ENCODE data around the gene ZNF14.

DNA sequence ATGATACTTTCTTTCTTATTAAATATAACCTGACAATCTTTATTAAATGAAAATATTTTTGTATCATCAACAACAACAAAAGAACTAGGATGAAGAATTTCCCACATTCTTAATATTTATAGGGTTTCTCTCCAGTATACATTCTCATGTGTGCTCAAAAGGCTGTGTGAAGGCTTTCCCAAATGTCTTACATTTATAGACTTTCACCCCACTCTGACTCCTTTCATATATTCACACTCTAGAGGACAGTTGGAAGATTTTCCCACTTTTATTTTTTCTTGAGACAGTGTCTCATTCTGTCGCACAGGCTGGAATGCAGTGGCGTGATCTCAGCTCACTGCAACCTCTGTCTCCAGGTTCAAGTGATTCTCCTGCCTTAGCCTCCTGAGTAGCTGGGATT is 22.4 kb downstream of the ZNF14 start:
- TF ChIP-seq, protein P1, sequence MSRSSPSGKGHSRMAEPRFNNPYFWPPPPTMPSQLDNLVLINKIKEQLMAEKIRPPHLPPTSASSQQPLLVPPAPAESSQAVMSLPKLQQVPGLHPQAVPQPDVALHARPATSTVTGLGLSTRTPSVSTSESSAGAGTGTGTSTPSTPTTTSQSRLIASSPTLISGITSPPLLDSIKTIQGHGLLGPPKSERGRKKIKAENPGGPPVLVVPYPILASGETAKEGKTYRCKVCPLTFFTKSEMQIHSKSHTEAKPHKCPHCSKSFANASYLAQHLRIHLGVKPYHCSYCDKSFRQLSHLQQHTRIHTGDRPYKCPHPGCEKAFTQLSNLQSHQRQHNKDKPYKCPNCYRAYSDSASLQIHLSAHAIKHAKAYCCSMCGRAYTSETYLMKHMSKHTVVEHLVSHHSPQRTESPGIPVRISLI (tag by site-specific recombination; IDR thresholded peaks at IDR 0.05), result no peak
- TF ChIP-seq CTCF (tag by site-specific recombination; IDR thresholded peaks at IDR 0.05), result no peak
- TF ChIP-seq, protein P2, sequence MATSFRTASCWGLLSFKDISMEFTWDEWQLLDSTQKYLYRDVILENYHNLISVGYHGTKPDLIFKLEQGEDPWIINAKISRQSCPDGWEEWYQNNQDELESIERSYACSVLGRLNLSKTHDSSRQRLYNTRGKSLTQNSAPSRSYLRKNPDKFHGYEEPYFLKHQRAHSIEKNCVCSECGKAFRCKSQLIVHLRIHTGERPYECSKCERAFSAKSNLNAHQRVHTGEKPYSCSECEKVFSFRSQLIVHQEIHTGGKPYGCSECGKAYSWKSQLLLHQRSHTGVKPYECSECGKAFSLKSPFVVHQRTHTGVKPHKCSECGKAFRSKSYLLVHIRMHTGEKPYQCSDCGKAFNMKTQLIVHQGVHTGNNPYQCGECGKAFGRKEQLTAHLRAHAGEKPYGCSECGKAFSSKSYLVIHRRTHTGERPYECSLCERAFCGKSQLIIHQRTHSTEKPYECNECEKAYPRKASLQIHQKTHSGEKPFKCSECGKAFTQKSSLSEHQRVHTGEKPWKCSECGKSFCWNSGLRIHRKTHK (tag by site-specific recombination; IDR thresholded peaks at IDR 0.05), result no peak
- TF ChIP-seq ZNF558 (tag by site-specific recombination; IDR thresholded peaks at IDR 0.05), result no peak
- TF ChIP-seq ZNF138 (tag by site-specific recombination; IDR thresholded peaks at IDR 0.05; ENCODE audit: borderline replicate concordance), result no peak
- no peak for TF ChIP-seq ZNF335 (tag by site-specific recombination; conservative IDR thresholded peaks at IDR 0.05)
- TF ChIP-seq, protein P3, sequence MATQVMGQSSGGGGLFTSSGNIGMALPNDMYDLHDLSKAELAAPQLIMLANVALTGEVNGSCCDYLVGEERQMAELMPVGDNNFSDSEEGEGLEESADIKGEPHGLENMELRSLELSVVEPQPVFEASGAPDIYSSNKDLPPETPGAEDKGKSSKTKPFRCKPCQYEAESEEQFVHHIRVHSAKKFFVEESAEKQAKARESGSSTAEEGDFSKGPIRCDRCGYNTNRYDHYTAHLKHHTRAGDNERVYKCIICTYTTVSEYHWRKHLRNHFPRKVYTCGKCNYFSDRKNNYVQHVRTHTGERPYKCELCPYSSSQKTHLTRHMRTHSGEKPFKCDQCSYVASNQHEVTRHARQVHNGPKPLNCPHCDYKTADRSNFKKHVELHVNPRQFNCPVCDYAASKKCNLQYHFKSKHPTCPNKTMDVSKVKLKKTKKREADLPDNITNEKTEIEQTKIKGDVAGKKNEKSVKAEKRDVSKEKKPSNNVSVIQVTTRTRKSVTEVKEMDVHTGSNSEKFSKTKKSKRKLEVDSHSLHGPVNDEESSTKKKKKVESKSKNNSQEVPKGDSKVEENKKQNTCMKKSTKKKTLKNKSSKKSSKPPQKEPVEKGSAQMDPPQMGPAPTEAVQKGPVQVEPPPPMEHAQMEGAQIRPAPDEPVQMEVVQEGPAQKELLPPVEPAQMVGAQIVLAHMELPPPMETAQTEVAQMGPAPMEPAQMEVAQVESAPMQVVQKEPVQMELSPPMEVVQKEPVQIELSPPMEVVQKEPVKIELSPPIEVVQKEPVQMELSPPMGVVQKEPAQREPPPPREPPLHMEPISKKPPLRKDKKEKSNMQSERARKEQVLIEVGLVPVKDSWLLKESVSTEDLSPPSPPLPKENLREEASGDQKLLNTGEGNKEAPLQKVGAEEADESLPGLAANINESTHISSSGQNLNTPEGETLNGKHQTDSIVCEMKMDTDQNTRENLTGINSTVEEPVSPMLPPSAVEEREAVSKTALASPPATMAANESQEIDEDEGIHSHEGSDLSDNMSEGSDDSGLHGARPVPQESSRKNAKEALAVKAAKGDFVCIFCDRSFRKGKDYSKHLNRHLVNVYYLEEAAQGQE (tag by site-specific recombination; IDR thresholded peaks at IDR 0.05), result no peak
- no peak for TF ChIP-seq KLF1 (tag by site-specific recombination; IDR thresholded peaks at IDR 0.05)

All from HEK293 (cell line).